ENCODE data around the gene ZBTB17.

GRCh38 chr1:16022393-16022792, 46.5 kb upstream of the ZBTB17 start:
- TF ChIP-seq, protein P1, sequence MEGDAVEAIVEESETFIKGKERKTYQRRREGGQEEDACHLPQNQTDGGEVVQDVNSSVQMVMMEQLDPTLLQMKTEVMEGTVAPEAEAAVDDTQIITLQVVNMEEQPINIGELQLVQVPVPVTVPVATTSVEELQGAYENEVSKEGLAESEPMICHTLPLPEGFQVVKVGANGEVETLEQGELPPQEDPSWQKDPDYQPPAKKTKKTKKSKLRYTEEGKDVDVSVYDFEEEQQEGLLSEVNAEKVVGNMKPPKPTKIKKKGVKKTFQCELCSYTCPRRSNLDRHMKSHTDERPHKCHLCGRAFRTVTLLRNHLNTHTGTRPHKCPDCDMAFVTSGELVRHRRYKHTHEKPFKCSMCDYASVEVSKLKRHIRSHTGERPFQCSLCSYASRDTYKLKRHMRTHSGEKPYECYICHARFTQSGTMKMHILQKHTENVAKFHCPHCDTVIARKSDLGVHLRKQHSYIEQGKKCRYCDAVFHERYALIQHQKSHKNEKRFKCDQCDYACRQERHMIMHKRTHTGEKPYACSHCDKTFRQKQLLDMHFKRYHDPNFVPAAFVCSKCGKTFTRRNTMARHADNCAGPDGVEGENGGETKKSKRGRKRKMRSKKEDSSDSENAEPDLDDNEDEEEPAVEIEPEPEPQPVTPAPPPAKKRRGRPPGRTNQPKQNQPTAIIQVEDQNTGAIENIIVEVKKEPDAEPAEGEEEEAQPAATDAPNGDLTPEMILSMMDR (IDR thresholded peaks at IDR 0.05), result no peak
- TF ChIP-seq POLR2A (IDR thresholded peaks at IDR 0.05), result no peak

All from Peyer's patch (tissue), 4 donors.